ENCODE measurements around the gene KAT6B.

The KAT6B gene

DNA sequence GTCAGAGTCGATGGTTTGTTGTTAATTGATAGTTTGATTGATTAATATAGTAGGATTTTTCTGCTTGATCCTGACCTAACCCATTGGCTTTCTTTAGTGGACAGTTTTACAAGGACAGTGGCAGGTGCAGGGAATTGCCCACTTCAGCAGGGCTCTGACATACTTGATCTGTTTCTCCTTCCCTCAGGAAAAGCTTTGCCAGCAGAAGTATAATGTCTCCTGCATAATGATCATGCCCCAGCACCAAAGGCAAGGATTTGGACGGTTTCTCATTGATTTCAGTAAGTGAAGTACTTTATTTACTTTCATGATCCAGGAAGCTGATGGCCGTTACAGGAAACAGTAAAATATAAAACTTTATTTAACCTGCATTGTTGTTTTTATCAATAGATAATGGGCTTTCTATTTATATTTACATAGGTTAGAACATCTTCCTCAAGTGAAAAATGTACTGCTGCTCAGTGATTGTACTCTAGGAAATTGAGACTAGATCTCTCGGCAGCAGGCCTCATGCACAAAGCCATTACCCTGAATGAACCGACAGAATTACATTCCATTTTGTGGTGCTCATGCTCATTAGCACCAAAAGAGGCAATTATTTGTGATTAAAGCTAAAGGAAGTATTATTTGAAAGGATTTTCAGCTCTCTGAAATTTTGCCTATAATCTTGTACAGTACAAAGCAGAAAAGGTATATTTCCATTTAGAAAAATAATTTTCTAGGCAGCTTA is 162.6 kb downstream of the KAT6B start:
- DNase-seq (ENCODE audit: low read depth), result no peak

DNA sequence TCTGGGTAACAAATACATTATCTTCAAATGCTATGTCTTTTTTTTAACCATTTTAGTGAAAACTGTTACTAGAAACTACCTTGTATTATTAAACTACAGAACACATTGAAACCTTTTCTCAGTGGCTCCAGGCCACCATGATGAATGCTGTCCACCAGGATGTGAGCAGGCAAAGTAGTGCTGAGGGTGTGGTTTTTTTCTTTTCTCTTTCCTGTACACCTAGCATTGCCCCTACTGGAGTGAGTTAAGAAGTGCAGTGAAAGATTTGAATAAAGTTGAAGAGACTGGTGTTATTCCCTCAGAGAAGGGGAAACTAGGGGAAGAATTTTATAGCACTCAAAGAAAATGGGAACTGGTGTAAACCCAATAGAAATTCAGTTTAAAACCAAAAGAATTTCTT is 165.0 kb downstream of the KAT6B start:
- DNase-seq (ENCODE audit: low read depth), result no peak

DNA sequence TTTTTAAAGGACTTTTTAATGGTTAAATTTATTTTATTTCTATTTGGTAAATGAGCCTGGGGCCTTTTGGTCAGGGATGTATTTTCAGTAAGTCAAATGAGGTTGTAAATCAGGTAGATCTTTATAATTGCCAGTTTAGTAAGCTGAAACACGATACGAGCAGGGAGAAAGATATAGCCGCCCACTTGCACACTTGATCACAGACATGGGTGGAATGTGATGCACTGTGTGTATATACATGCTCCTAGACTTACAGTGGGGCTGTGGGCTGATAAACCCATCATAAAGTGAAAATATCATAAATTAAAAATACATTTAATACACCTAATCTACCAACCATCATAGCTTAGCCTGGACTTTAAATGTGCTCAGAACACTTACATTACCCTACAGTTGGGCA is 165.7 kb downstream of the KAT6B start:
- DNase-seq (ENCODE audit: low read depth), result no peak

DNA sequence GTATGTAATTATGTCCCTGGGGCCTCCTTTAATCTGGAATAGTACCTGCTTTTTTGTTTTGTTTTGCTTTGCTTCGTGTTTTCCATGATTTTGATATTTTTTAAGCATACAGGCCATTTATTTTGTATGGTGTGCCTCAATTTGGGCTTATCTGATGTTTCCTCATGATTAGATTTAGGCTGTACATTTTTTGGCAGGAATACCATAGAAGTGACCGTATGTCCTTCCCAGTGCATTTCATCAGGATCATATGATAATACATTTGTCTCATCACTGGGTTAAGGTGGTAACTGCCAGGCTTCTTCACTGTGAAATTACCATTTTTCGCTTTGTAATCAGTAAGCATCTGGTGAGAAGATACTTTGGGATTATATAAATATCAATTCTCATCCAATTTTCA is 167.2 kb downstream of the KAT6B start:
- DNase-seq (ENCODE audit: low read depth), result no peak

DNA sequence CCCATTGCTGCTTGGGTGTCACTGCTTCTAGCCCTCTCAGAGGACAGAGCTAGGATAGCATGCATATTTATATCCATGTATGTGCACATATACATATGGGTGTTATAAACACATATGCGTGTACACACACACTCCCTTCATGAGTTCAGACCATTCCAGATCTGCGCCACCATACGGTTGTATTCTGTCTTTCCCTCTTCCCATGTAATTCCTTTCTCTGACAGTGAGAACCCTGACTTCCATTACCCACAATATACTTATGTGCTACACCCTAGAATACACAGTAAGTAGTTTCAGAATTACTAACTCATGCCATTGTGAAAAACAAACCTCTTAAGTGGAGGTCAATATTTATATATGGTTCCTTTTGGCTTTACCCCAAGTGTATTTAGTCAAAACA is 168.5 kb downstream of the KAT6B start:
- DNase-seq (ENCODE audit: low read depth), result no peak

DNA sequence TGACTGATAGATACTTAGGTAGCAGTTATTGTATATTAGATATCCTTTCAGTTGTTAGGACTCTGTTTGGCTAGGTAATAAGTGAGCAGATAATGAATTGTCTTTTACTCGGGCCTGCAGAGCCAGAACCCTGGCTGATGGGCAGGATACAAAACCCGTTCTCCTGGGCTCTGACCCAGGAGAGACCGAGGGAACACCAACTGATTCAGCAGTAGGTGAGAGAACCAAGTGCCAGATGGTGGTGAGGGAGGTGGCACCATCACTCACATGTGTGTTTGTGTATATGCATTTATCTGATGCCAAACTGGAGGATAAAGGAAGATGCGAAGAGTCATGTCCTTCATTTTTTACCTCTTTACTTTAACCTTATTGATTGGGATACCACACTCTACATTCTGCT is 169.4 kb downstream of the KAT6B start:
- DNase-seq (ENCODE audit: low read depth), result no peak

DNA sequence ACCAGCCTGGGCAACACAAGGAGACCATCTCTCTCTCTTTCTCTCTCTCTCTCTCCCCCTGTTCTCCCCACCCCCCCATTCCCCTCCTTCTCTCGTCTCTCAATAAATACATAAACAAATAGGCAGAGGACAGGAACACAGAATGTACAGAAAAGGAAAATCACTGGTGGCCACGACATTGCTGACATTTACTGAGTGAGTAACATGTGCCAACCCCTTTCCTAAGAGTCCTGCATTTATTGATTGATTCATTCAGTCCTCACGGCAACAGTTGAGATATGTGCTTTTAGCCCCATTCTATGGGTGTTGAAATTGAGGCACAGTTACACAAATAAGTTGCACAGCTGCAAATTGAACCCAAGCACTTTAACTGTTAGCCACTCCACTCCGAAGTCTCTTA is 170.8 kb downstream of the KAT6B start:
- DNase-seq (ENCODE audit: low read depth), result no peak

DNA sequence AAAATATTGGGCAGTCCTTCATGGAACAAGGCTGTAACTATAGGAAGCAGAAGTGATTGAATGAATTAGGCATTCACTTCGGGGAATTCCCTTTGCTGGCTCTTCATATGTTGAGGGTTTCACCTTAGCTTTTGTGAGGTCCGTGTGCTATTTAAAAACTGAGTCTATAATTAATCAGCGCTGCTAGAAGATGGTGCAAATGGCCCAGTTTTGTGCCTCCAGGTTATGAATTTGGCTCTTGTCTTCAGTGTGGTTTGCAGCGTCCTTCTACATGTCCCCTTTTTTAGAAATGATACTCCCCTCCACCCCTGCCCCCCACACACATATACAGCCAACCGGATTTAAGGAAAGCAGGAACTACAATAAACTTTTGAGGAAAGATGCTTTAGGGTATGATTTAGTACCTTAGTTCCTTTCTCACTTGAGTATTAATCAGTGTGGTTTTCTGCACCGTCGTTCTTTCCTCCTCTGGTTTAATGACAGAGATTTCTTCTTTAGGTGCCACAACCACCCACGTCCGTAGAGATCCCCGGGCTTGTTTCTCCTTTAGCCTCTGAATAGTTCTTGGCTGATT is 174.4 kb downstream of the KAT6B start:
- no peak for DNase-seq (ENCODE audit: low read depth)

DNA sequence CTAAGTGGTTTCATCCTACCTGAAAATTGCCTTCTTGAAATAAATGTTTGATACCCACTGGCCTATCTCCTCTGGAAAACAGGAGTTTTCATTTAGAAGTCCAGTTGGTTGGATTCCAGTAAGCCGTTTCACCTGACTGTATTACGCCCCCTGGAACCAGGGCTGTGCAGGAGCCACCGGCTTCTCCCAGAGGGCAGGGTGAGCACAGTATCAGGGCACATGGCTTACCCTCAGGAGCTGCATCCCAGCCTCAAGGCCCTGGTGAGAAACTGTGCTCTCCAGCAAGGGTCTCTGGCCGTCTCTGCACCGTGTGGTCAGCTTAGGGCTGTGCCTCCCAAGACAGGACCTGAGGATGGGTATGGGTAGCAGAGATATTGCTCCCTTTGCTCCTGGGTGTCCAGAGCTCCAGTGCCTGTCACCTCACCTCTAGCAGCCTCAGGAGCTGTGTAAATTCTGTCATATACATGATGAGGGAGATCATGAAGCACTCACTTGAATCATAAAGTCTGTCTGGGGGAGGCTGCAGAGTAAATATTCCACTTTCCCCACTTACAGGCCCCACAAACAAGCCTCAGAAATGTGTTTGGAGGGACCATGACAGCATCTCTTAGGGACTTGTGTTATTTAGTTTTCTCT is 175.4 kb downstream of the KAT6B start:
- no peak for DNase-seq (ENCODE audit: low read depth)

DNA sequence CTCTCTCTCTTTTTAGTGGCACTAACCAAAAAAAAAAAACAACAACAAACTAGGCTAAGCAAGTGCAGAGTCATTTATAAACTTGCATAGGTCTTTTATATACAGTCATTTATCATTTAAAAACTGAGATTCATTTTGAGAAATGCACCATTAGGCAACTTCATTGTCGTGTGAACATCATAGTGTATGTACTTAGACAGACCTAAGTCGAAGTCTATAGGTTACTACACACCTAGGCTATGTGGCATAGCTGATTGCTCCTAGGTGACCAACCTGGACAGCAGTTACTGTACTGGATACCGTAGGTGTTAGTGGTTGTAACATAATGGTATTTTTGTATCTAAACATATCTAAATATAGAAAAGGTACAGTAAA is 175.9 kb downstream of the KAT6B start:
- no peak for DNase-seq (ENCODE audit: low read depth)

DNA sequence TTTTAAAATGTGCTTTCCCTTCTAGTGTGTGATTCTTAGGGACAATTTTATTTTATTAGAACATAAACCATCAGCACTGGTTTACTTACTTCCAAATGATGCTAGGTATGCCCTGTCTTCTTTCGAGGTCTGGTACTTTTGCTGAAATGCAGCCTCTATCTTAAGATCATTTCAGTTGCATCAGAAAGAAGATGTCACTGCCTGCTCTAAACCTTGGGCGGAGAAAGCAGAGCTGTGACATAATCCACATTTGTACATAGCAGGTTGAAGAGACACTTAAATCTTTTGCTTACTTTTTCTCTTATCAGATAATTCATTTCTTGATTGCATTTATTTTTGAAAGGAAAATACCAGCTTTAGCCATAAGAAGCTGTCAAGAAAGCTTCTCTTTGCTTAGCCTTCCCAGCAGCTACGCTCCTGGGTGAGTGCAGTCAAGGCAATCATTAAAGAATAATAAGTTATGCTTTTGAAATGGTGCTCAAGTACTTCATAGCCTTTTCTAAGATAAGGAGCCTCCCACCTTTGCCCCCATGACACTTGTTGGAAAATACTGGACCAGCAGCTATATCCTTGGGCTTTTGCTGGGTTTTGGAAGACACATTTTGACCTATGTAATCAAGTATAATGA is 176.7 kb downstream of the KAT6B start:
- DNase-seq (ENCODE audit: low read depth), result no peak

DNA sequence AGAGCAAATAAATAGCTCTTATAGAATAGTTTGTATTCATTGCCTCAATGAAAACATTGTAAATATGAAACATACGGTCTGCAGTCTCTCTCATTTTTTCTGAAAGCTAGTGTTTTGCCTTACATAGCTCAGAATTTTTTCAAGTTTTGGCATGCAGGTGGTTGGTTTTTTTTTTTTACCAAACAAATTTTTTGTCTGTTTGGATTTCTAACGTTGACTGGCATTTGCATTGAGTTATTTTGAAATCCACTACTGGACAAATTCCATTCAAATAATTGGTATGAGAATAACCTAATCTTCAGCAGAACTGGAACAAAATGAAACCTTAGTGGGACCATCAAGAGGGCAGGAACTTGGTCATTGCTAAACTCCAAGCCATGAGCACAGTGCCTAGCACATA is 177.5 kb downstream of the KAT6B start:
- no peak for DNase-seq (ENCODE audit: low read depth)

DNA sequence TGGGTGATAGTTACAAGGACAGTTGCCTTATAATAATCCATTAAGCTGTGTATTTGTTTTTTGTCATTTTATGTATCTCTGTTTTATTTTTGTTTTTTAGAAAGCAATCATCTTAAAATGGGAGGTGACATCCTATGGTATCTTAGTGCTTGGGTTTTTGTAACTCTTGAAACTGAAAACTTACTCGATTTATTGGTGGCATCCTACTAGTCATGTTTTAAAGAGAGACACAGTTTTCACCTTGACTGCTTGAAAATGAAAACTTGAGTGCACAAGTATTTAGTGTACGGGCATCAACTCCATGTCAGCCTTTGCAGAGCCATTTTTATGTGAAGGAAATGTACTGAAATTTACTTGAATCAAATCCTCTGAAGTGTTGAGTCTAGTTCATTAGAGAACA is 181.2 kb downstream of the KAT6B start:
- DNase-seq (ENCODE audit: low read depth), result no peak

DNA sequence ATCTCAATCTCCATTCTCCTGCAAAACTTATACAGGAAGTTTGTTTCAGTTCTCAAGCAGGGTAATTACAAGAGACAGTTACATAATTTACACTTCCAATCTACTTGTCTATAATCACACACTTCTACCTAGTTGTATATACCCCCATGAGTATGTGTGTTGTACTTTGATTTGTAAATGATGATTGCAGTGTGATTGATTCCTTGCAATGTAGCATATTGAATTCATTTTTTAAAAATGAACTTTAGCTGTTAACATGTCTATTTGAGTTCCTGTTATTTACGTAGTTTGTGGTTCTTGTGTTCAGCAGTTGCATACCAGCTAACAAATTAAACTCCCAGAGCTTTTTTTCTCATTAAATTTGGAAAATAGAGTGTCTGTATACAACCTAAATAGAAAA is 182.6 kb downstream of the KAT6B start:
- DNase-seq (ENCODE audit: low read depth), result no peak

DNA sequence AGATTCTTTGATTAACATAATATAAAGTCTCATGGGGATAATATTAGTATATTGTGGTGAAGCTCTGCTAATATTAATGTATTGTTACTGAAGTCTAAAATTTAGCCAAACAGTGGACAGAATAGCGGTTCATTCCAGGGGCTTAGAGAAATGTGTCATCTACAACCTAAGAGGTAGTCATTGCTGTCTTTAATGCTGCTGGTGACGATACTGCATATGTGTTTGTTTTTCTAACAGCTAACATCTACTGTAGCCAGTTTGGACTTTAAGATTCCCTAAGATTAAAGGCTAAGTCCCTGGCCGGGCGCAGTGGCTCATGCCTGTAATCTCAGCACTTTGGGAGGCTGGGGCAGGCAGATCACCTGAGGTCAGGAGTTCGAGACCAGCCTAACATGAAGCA is 183.0 kb downstream of the KAT6B start:
- no peak for DNase-seq (ENCODE audit: low read depth)

DNA sequence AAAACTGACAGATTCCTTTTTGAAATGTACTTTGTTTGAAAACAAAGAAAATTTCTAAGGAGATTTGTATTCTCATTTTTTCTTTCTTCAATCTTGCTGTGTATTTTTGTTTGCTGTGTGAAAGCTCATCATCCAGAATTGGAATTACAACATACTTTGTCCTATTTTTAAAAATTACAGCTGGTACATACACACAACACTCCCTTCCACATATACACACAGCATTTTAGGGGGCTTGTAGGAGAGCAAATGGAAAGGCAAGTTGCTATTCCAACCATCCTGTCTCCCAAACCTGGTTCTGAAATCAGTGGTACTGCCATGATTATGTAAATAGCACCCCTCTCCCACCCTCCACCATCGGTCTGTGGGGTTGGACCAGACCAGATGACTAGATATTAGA is 184.0 kb downstream of the KAT6B start:
- DNase-seq (ENCODE audit: low read depth), result no peak

DNA sequence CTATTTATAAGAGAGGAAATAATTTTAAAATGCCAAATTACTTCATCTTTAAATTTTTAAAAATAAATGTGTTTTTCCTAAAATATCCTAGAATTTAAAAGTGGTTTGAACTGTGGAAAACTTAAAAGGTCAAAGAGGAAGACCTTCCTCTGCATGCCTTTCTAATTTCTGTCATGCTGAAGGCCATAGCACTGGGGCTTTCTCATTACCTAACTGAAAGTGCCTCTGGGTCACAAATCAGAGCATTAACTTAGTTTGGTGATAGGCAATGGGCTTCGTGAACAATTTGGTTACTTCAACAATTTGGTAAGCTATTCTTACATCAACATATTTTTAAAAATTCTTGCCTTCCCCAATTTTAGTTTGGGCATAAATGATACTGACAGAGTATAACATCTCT is 184.8 kb downstream of the KAT6B start:
- DNase-seq (ENCODE audit: low read depth), result no peak

DNA sequence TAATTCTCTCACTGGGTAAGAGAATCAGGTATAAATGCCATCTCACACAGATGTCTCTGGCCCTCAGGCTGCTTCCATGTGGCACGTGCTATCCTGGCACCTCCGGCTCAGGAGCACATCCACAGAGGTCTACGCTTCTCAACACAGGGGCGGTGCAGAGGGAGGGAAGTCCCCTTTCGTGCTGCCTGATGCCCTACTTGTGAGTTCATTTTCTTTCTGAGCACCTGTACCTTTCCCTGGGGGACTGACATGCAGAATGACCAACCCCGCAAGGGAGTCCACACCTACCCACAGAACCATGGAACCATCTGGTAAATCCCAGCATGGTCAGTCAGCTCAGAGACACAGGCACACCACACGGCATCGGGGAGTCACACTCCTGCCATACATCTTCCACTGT is 186.1 kb downstream of the KAT6B start:
- no peak for DNase-seq (ENCODE audit: low read depth)

DNA sequence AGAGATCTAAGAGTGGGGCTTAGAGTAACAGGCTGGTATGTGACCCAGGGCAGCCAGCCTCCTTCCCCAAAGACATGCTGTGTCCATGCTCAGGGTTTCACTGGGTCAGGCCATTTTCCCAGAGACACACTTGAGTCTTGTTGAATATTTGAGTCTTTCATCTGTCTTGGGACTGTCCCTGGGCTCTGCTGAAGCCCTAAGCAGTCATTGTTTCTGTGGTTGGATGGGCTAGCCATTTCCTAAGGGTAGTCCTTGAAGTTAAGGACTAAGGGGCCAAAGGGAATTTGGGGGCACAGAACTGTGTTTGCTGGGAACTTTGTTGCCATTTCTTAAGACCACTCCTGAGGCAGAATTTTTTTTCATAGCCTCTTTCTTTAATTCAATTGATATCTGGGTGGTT is 186.6 kb downstream of the KAT6B start:
- no peak for DNase-seq (ENCODE audit: low read depth)

DNA sequence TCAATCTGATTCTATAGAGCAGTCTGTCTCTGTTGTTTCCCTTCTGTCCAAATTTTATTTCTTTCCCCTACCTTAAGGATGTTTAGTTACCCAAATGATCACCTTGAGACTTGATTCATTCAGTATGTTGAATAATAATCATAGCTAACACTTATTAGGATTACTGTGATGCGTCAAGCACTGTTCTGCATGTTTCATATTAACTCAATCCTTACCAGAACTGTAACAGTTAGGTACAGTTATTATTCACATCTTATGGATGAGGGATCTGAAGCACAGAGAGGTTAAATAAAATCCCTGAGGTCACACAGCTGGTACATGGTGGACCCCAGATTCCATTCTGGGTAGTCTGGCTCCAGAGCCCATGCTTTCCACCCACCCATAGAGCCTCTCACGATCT is 187.1 kb downstream of the KAT6B start:
- no peak for DNase-seq (ENCODE audit: low read depth)

DNA sequence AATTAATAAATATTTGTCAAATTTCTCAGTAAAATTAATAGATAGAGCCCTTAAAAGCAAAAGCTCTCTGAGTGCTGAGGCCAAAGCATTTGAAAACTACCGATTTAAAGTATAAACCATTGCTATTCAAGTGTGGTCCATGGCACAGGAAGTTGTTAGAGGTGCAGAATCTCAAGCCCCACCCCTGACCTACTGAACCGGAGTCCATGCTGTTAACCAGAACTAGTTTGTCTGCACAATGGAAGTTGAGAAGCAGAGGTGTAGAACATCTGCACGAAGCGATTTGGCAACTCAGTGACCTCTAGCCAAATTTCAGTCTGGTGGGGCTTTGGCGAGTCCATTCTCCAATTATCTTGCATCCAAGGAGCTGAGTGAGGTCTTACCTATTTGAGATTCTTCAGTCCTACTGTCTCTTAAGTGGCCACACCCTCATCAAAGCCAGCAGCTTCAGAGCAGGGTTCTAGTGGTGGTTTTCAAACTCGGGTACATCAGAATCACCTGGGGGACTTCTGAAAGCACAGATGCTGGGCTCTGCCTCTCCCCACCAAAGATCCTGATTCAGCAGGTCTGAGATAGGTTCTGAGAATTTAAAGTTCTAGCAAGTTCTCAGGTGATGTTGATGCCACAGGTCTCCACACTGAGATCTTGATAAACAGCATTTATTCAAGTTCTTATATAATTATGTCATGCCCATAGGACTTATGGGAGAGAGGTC is 188.3 kb downstream of the KAT6B start:
- DNase-seq (ENCODE audit: low read depth), result no peak

DNA sequence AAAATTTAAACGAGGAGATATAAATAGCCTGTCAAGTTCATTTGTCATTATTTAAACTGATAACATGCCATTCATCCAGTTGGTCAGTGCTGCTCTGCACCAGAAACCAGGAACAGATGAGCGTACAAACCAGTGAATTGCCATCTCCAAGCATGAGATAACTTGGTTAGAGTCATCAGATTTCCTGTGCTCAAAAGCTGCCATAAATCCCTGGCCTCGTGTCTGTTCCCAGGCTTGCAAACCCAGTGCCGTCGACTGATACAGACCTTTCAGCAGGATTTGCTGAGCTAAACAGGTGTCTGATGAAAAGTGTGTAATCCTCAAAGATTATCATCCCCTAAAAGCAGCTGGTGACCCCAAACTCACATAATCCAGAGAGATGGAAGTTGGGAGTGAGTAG is 189.0 kb downstream of the KAT6B start:
- no peak for DNase-seq (ENCODE audit: low read depth)

DNA sequence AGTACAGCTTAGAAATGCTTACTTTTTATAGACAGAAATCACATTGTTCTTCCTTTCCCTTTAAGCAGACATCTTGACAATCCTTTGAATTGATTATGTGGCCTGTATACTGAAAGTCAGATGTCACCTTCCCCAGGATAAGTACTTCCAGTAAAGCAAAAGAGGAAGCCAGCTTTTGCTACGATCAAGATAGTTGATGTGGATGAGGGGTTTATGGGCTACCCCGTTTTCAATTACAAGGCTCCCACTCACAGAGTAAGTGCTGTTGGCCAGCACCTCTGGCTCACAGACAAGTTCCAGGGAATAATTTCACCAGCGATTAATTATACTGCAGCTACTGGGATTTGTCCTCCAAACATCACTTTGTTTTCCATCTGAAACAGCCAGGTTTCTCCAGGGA is 189.9 kb downstream of the KAT6B start:
- DNase-seq (ENCODE audit: low read depth), result no peak
